ENCODE measurements around the gene ARL15.

- TF ChIP-seq EZH2 (IDR thresholded peaks at IDR 0.05; ENCODE audit: borderline replicate concordance, low read depth, low read length, severe bottlenecking) (no peak), CTCF (IDR thresholded peaks at IDR 0.05; ENCODE audit: borderline replicate concordance, extremely low read depth, low read length, poor library complexity, severe bottlenecking) (no peak)
Observed at GRCh38 chr5:54312499-54312898, 2.1 kb upstream of the ARL15 start.
